MCF 10A (cell line): Measurements from ENCODE around the gene LAMC1. TPM values are rescaled to one million over a fixed set of nuclear protein-coding genes. Genes with fewer than 3 reads are reported as not detected.

ENCODE experiments used
- BruUV-seq: library from RNA; stranded (reverse); fragments of 400-500 nt; replicated peaks from 2 replicates; lab custom pipeline; 2021; lab: Mats Ljungman, UMichigan
- CTCF ChIA-PET: fragments of 300-600 bp; sonication (Branson Sonifier 250); formaldehyde crosslinking; extraction: SDS; loops from one replicate; lab custom pipeline; 2021; ENCODE audit warnings: antibody characterized with exemption, inconsistent platforms; lab: Yijun Ruan, JAX
- POLR2A ChIA-PET: fragments of 300-600, 350-650 bp; sonication (Branson Sonifier 250); formaldehyde crosslinking; extraction: SDS; loops from one replicate; lab custom pipeline; 2020; ENCODE audit warnings: antibody characterized with exemption, inconsistent platforms; lab: Yijun Ruan, JAX
- DNase-seq: peaks from one replicate; pipeline ENCODE4 v3.0.0-alpha.2; 2018; ENCODE audit not compliant: unreplicated experiment
- H3K27ac Mint-ChIP-seq: one replicate; pipeline ENCODE4 v1.8.0; 2022; ENCODE audit warnings: mild to moderate bottlenecking, low read depth, mixed read lengths; ENCODE audit not compliant: unreplicated experiment
- H3K27me3 Mint-ChIP-seq: one replicate; pipeline ENCODE4 v1.8.0; 2022; ENCODE audit warnings: mixed read lengths; ENCODE audit not compliant: insufficient read depth, unreplicated experiment
- H3K36me3 Mint-ChIP-seq: one replicate; pipeline ENCODE4 v1.8.0; 2022; ENCODE audit warnings: mild to moderate bottlenecking, moderate library complexity, mixed read lengths; ENCODE audit not compliant: insufficient read depth, unreplicated experiment
- H3K4me1 Mint-ChIP-seq: one replicate; pipeline ENCODE4 v1.8.0; 2022; ENCODE audit warnings: mixed read lengths; ENCODE audit not compliant: insufficient read depth, unreplicated experiment
- H3K4me3 Mint-ChIP-seq: one replicate; pipeline ENCODE4 v1.8.0; 2022; ENCODE audit warnings: mild to moderate bottlenecking, moderate library complexity, mixed read lengths; ENCODE audit not compliant: unreplicated experiment
- H3K9me3 Mint-ChIP-seq: one replicate; pipeline ENCODE4 v1.8.0; 2022; ENCODE audit warnings: mixed read lengths; ENCODE audit not compliant: unreplicated experiment
- intact Hi-C: fragments of 100-400 bp; cut with micrococcal nuclease; formaldehyde crosslinking; loops from 2 replicates; pipeline ENCODE4 v1.14.1; 2022
- total RNA-seq: library from RNA; stranded (reverse); gene quantifications from 2 replicates; pipeline ENCODE4 v1.2.3, GENCODE V29; 2022
- TF ChIP-seq, protein P1 (sequence below): fragments of 200-600 bp; IDR thresholded peaks from one replicate; pipeline ENCODE4 v1.8.0; 2022; ENCODE audit warnings: antibody characterized with exemption, mild to moderate bottlenecking; ENCODE audit not compliant: unreplicated experiment

The LAMC1 gene
- total RNA-seq, 1 experiment from 2014 or later = 179 TPM

DNA sequence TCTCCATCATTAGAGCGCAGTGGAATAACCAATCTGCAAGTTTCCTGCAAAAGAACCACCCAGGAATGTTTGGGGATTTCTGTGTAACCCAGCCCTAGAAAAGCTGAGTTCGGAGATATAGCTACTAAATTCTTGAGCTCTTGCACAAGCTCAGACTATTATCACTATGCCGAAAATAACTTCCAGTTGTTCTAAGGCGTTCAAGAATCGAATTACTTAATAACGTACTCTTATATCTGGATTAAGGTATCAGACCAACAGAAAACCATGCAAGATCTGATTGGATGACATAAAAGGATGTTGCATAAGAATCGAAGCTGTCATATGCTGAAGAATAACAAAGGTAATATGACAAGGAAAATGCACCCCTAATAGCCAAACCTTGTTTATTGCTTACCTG lies 155.3 kb downstream of the LAMC1 start:
- H3K27me3 Mint-ChIP-seq = no peaks in the 10 kb centered on the region
- TF ChIP-seq, protein P1, sequence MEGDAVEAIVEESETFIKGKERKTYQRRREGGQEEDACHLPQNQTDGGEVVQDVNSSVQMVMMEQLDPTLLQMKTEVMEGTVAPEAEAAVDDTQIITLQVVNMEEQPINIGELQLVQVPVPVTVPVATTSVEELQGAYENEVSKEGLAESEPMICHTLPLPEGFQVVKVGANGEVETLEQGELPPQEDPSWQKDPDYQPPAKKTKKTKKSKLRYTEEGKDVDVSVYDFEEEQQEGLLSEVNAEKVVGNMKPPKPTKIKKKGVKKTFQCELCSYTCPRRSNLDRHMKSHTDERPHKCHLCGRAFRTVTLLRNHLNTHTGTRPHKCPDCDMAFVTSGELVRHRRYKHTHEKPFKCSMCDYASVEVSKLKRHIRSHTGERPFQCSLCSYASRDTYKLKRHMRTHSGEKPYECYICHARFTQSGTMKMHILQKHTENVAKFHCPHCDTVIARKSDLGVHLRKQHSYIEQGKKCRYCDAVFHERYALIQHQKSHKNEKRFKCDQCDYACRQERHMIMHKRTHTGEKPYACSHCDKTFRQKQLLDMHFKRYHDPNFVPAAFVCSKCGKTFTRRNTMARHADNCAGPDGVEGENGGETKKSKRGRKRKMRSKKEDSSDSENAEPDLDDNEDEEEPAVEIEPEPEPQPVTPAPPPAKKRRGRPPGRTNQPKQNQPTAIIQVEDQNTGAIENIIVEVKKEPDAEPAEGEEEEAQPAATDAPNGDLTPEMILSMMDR = no peak
- H3K36me3 Mint-ChIP-seq = no peaks in the 10 kb centered on the region
- intact Hi-C loops = no loop called here
- BruUV-seq = no TSS peak
- DNase-seq = no peak
- no peak overlapping the region for H3K4me3 Mint-ChIP-seq
- peaks cover 43% of the 10 kb centered on the region for H3K4me1 Mint-ChIP-seq
- H3K27ac Mint-ChIP-seq = peak overlapping the region; percentile 96
- ChIA-PET POLR2A (interaction anchor here (0.5 to 5.5 kb wide), 21 partner anchors 8 to 1868 kb away, joined by 3 to 69 read pairs (median 3); no protein-coding TSS in a partner anchor), CTCF (interaction anchor here (0.6 to 1.9 kb wide), 6 partner anchors 8 to 494 kb away, joined by 3 to 11 read pairs (median 3); partner anchors contain the start of gene LAMC2)
- H3K9me3 Mint-ChIP-seq = no peaks in the 10 kb centered on the region

DNA sequence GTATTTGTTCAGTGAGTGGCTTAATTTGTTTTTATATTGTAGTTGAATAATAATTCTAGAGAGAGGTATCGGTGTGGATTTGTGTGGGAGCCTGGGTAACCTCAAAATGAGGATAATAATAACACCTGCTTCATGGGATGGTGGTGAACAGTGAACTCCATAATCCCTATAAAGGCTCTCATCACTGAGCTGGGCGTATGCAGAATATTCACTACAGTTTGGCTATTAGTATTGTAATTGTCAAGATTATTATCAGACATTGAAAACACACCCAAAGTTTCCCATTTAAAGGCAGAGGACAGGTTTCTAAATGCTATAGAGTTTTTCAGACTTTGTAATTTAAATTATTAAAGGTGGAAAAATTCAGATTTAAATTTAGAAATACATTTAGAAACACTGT lies 155.8 kb downstream of the LAMC1 start:
- TF ChIP-seq, protein P1 = no peak
- no TSS peak for BruUV-seq
- DNase-seq = no peak
- peaks cover 44% of the 10 kb centered on the region for H3K4me1 Mint-ChIP-seq
- no peak overlapping the region for H3K4me3 Mint-ChIP-seq
- no peaks in the 10 kb centered on the region for H3K36me3 Mint-ChIP-seq
- intact Hi-C loops = no loop called here
- H3K27ac Mint-ChIP-seq = peak overlapping the region; percentile 96
- no peaks in the 10 kb centered on the region for H3K27me3 Mint-ChIP-seq
- H3K9me3 Mint-ChIP-seq = no peaks in the 10 kb centered on the region
- POLR2A ChIA-PET = interaction anchor here (0.5 to 5.5 kb wide), 12 partner anchors 11 to 395 kb away, joined by 3 to 69 read pairs (median 6); no protein-coding TSS in a partner anchor
- CTCF ChIA-PET = interaction anchor here (0.5 to 1.9 kb wide), 7 partner anchors 7 to 494 kb away, joined by 3 to 11 read pairs (median 3); partner anchors contain the start of gene LAMC2

DNA sequence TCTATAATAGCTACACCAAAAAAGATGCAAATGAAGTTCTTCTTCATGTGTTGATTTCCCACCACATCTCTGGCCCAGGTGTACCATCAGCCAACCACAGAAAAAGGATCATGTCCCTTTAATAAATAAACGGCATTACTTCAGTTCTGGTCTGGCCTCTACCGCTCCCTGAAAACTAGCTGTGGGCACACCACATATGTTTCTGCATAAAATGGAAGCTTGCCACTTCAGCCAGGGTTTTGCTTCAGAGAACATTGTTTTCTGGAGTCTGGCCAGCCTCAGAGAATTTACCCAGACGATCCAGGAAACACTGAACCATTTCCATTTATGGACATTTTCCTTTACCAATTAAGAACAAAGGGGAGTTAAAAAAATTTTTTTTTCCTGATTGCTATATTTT lies 157.0 kb downstream of the LAMC1 start:
- TF ChIP-seq, protein P1 = no peak
- ChIA-PET CTCF (interaction anchor here (0.5 to 1.2 kb wide), 6 partner anchors 10 to 224 kb away, joined by 3 to 4 read pairs (median 3); no protein-coding TSS in a partner anchor), POLR2A (interaction anchor here (0.5 to 5.5 kb wide), 23 partner anchors 9 to 217 kb away, joined by 3 to 69 read pairs (median 4); no protein-coding TSS in a partner anchor)
- Mint-ChIP-seq H3K9me3 (no peaks in the 10 kb centered on the region), H3K27me3 (no peaks in the 10 kb centered on the region), H3K27ac (peak overlapping the region; percentile 96), H3K4me1 (peaks cover 44% of the 10 kb centered on the region), H3K4me3 (peak overlapping the region; percentile 23), H3K36me3 (no peaks in the 10 kb centered on the region)
- peak; percentile 96 for DNase-seq
- no TSS peak for BruUV-seq
- intact Hi-C loops = loop anchor here (1.0 kb wide), 1 partner anchor 16 kb away; no protein-coding TSS in a partner anchor

DNA sequence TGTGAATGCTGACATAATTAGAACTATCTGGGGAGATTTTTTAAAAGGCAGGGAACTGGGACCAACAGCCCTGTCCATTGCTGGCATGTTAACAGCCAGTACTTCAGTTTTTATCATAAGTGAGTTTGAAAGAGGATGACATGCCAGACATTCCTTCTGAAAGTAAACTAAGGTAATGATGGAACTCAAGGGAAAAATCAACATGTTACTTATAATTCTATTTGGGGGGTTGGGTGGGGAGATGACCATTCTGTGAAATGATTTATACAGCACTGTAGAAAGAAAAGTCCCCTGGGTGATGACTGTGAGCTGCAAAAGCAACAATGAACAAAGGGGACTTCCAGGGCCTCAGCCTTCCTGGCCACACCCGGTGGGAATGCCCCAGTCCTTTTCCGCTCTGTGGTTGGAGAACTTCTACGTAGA lies 157.4 kb downstream of the LAMC1 start:
- TF ChIP-seq, protein P1 = no peak
- Mint-ChIP-seq H3K4me3 (peak overlapping the region; percentile 23), H3K9me3 (no peaks in the 10 kb centered on the region), H3K36me3 (no peaks in the 10 kb centered on the region), H3K27me3 (no peaks in the 10 kb centered on the region), H3K27ac (peak overlapping the region; percentile 96), H3K4me1 (peaks cover 42% of the 10 kb centered on the region)
- intact Hi-C loops = loop anchor here (1.0 kb wide), 1 partner anchor 16 kb away; no protein-coding TSS in a partner anchor
- BruUV-seq = TSS peak; percentile 33
- CTCF ChIA-PET = interaction anchor here (0.7 to 1.2 kb wide), 3 partner anchors 62 to 218 kb away, joined by 3 to 4 read pairs (median 4); no protein-coding TSS in a partner anchor
- POLR2A ChIA-PET = interaction anchor here (0.5 to 5.5 kb wide), 25 partner anchors 11 to 218 kb away, joined by 3 to 69 read pairs (median 4); no protein-coding TSS in a partner anchor
- peak; percentile 87 for DNase-seq
